K562 (cell line): ENCODE measurements around the gene TRAF3IP1. TPM values are rescaled to one million over a fixed set of nuclear protein-coding genes. Genes with fewer than 3 reads are reported as not detected.

Experiments
- ATAC-seq: fragments of 200-7000 bp; cut with Tn5 transposase; 3 replicates; pipeline ENCODE4 v1.9.1; 2020; ENCODE audit warnings: moderate library complexity
- BruUV-seq: library from RNA; stranded (reverse); fragments of 400-500 nt; replicated peaks from 2 replicates; lab custom pipeline; 2021; lab: Mats Ljungman, UMichigan
- CTCF ChIA-PET: fragments of 300-600 bp; formaldehyde crosslinking; extraction: SDS; loops from one replicate; lab custom pipeline; 2021; ENCODE audit warnings: low intra/inter-chr PET ratio; lab: Yijun Ruan, JAX
- POLR2A ChIA-PET: fragments of 300-600, 350-650 bp; sonication (Branson Sonifier 250); formaldehyde crosslinking; extraction: SDS; loops from one replicate; lab custom pipeline; 2021; ENCODE audit warnings: antibody characterized with exemption, inconsistent platforms; lab: Yijun Ruan, JAX
- DNase-seq, 4 experiments: peaks; one replicate each; pipeline versions ENCODE4 v3.0.0 to v3.0.0-alpha.2; 2011 to 2018; ENCODE audit warnings: low spot score in 3 of 4, mixed read lengths in 3 of 4; ENCODE audit errors: extremely low read depth in 1 of 4
- FAIRE-seq: peaks from 2 replicates; lab custom pipeline; 2011; peaks lifted over from hg19 to GRCh38; lab: Jason Lieb, UNC
- H2AFZ ChIP-seq: 2 replicates; pipeline ENCODE4 v1.6.0; 2011; ENCODE audit warnings: low read depth, low read length, control low read depth, inconsistent platforms
- H3K27ac ChIP-seq: fragments of 200-600 bp; 3 replicates; pipeline ENCODE4 v1.8.0; 2011; ENCODE audit warnings: low read depth, mild to moderate bottlenecking, control low read depth, inconsistent platforms, low read length, moderate library complexity, mixed read lengths; ENCODE audit errors: extremely low read depth
- H3K27me3 ChIP-seq, 2 experiments: fragments of 300-600 bp in 1 of 2; 2 replicates in 1 of 2; 3 replicates in 1 of 2; pipeline versions ENCODE4 v1.6.0 to v1.8.0; 2011; ENCODE audit warnings: inconsistent platforms in 2 of 2, low read length in 2 of 2, mild to moderate bottlenecking in 1 of 2, mixed read lengths in 1 of 2, moderate library complexity in 1 of 2; ENCODE audit not compliant: control insufficient read depth in 2 of 2, insufficient read depth in 2 of 2
- H3K36me3 ChIP-seq: fragments of 300-600 bp; 3 replicates; pipeline ENCODE4 v1.8.0; 2011; ENCODE audit warnings: mild to moderate bottlenecking, low read length, inconsistent platforms; ENCODE audit not compliant: control insufficient read depth, insufficient read depth
- H3K4me1 ChIP-seq, 2 experiments: fragments of 200-600 bp in 1 of 2; replicated peaks in 1 of 2; 2 replicates in 1 of 2; 3 replicates in 1 of 2; pipeline versions ENCODE4 v1.5.1 to v1.8.0; 2011; ENCODE audit warnings: inconsistent platforms in 2 of 2, low read length in 2 of 2, mild to moderate bottlenecking in 1 of 2, mixed read lengths in 1 of 2, moderate library complexity in 1 of 2; ENCODE audit not compliant: control insufficient read depth in 2 of 2, insufficient read depth in 2 of 2
- H3K4me2 ChIP-seq: 2 replicates; pipeline ENCODE4 v1.6.1; 2011; ENCODE audit warnings: low read length, control low read depth, inconsistent platforms, mixed read lengths; ENCODE audit not compliant: insufficient read depth
- H3K4me3 ChIP-seq: fragments of 200-600 bp; sonication (generic), shearing (Covaris generic); 2 replicates; pipeline ENCODE4 v1.5.1; 2016; ENCODE audit warnings: control low read depth, inconsistent platforms
- H3K79me2 ChIP-seq: fragments of 200-600 bp; 3 replicates; pipeline ENCODE4 v1.8.0; 2011; ENCODE audit warnings: low read length, inconsistent platforms; ENCODE audit not compliant: control insufficient read depth, insufficient read depth
- H3K9ac ChIP-seq, 2 experiments: 2 replicates each; pipeline versions ENCODE4 v1.6.0 to v1.6.1; 2011; ENCODE audit warnings: low read depth in 2 of 2, low read length in 2 of 2, control low read depth in 1 of 2, inconsistent platforms in 1 of 2, mild to moderate bottlenecking in 1 of 2, mixed read lengths in 1 of 2; ENCODE audit not compliant: insufficient read depth in 1 of 2
- H3K9me1 ChIP-seq: one replicate; pipeline ENCODE4 v1.6.0; 2011; ENCODE audit warnings: inconsistent platforms, mild to moderate bottlenecking, low read length, moderate library complexity; ENCODE audit not compliant: control insufficient read depth, insufficient read depth
- H3K9me3 ChIP-seq: replicated peaks from 2 replicates; pipeline ENCODE4 v1.5.1; 2011; ENCODE audit warnings: low read depth, low read length, inconsistent platforms; ENCODE audit not compliant: control insufficient read depth, insufficient read depth
- H4K20me1 ChIP-seq: replicated peaks from 2 replicates; pipeline ENCODE4 v1.6.1; 2011; ENCODE audit warnings: low read length, inconsistent platforms, mixed read lengths; ENCODE audit not compliant: control insufficient read depth, insufficient read depth
- BRD4 ChIP-seq: fragments of 200-600 bp; sonication (generic); IDR thresholded peaks from 2 replicates; pipeline ENCODE4 v1.6.1; 2017; ENCODE audit warnings: inconsistent platforms
- CREBBP ChIP-seq: IDR thresholded peaks from one replicate; pipeline ENCODE4 v1.6.1; 2012; ENCODE audit warnings: low read depth, mild to moderate bottlenecking, control low read depth, inconsistent platforms, low read length
- E2F3 ChIP-seq: fragments of 250-450 bp; sonication (Bioruptor Pico); IDR thresholded peaks from 2 replicates; pipeline ENCODE4 v1.4.0; 2020; ENCODE audit warnings: mild to moderate bottlenecking
- KDM5B ChIP-seq: fragments of 200-600 bp; sonication (generic); IDR thresholded peaks from 2 replicates; pipeline ENCODE4 v1.6.1; 2012; ENCODE audit warnings: low read depth, mild to moderate bottlenecking, moderate library complexity, low read length, control low read depth, inconsistent platforms; ENCODE audit not compliant: insufficient replicate concordance
- LARP7 ChIP-seq: fragments of 450-650 bp; IDR thresholded peaks from 2 replicates; pipeline ENCODE4 v1.6.1; 2016
- MCM2 ChIP-seq: fragments of 450-650 bp; IDR thresholded peaks from 2 replicates; pipeline ENCODE4 v1.6.1; 2017; ENCODE audit warnings: low read depth, mild to moderate bottlenecking
- NR1H2 ChIP-seq: sonication (generic); formaldehyde crosslinking; IDR thresholded peaks from 2 replicates; pipeline ENCODE4 v1.4.0; 2020; ENCODE audit warnings: mild to moderate bottlenecking, missing genetic modification reagents
- PCBP1 ChIP-seq: fragments of 200-400 bp; formaldehyde crosslinking; IDR thresholded peaks from 2 replicates; pipeline ENCODE4 v1.6.1; 2018; ENCODE audit warnings: mild to moderate bottlenecking, low read depth, low read length; ENCODE audit not compliant: poor library complexity, severe bottlenecking
- RAD51 ChIP-seq: fragments of 450-650 bp; IDR thresholded peaks from 2 replicates; pipeline ENCODE4 v1.7.1; 2016; ENCODE audit warnings: low read depth, mild to moderate bottlenecking, borderline replicate concordance
- SIRT6 ChIP-seq: IDR thresholded peaks from one replicate; pipeline ENCODE4 v1.6.1; 2012; ENCODE audit warnings: low read depth, mild to moderate bottlenecking, control low read depth, inconsistent platforms, low read length, moderate library complexity
- SRSF1 ChIP-seq: fragments of 200-400 bp; formaldehyde crosslinking; IDR thresholded peaks from 2 replicates; pipeline ENCODE4 v1.6.1; 2017; ENCODE audit warnings: mild to moderate bottlenecking, low read depth, low read length, moderate library complexity
- TRIM28 ChIP-seq: fragments of 450-650 bp; IDR thresholded peaks from 2 replicates; pipeline ENCODE4 v1.6.1; 2017
- WGBS: fragments of 100-300 bp; shearing (Covaris generic); methylation state at CpG from one replicate; pipeline ENCODE4 v1.1.6; 2016; ENCODE audit warnings: low coverage, mixed read lengths; ENCODE audit not compliant: insufficient coverage; ENCODE audit errors: missing lambda C conversion rate; 5-methylcytosine and 5-hydroxymethylcytosine counted together
- in situ Hi-C: fragments of 300-500 bp; cut with MboI; formaldehyde crosslinking; loops from 4 replicates; pipeline ENCODE4 v1.15.0; 2018; ENCODE audit warnings: inconsistent platforms, mixed read lengths
- intact Hi-C: fragments of 100-400 bp; cut with micrococcal nuclease; formaldehyde crosslinking; loops from 2 replicates; pipeline ENCODE4 v1.14.2; 2022
- polyA plus RNA-seq, 8 experiments: library from polyadenylated mRNA; depleted of rRNA in 4 of 8; stranded (reverse) in 5 of 8; unstranded in 3 of 8; fragments of >200 nt; fragmentation: Nextera tagmentation in 2 of 8; fragmentation: Illumina TruSeq in 1 of 8; extraction: Ambion mirVana in 2 of 8; extraction: Trizol in 1 of 8; gene quantifications; 2 replicates each; pipeline versions ENCODE4 v1.2.1 to v1.2.3, GENCODE V29; 2011 to 2014; ENCODE audit warnings: inconsistent platforms in 1 of 8, missing spikeins in 1 of 8
- total RNA-seq, 7 experiments: library from RNA; depleted of rRNA in 6 of 7; stranded (reverse); fragments of >200 nt in 6 of 7; fragmentation: Illumina TruSeq in 2 of 7; extraction: Trizol in 2 of 7; gene quantifications; 2 replicates each; pipeline versions ENCODE4 v1.2.1 to v1.2.3, GENCODE V29; 2011 to 2021; ENCODE audit warnings: low replicate concordance in 1 of 7
- TF ChIP-seq, protein P1 (sequence below): fragments of 250-450 bp; sonication (Bioruptor Pico); IDR thresholded peaks from 2 replicates; pipeline ENCODE4 v1.5.0; 2021
- TF ChIP-seq, protein P2 (sequence below): fragments of 200-800 bp; sonication (Bioruptor generic); IDR thresholded peaks from 2 replicates; pipeline ENCODE4 v1.6.1; 2016; ENCODE audit warnings: missing genetic modification characterization, missing compliant biosample characterization
- TF ChIP-seq, protein P3 (sequence below): fragments of 250-450 bp; sonication (Bioruptor Pico); IDR thresholded peaks from 2 replicates; pipeline ENCODE4 v1.5.0; 2020; ENCODE audit warnings: mild to moderate bottlenecking
- TF ChIP-seq, protein P4 (sequence below): fragments of 450-650 bp; IDR thresholded peaks from 2 replicates; pipeline ENCODE4 v1.6.1; 2016; ENCODE audit warnings: antibody characterized with exemption

Gene TRAF3IP1
- total and polyA plus RNA-seq, 9 of the 15 experiments (the other 6 are each of a cell fraction or from before 2014, with no cell fraction given) = 1.3 to 7.4 (median 3.4) TPM

DNA sequence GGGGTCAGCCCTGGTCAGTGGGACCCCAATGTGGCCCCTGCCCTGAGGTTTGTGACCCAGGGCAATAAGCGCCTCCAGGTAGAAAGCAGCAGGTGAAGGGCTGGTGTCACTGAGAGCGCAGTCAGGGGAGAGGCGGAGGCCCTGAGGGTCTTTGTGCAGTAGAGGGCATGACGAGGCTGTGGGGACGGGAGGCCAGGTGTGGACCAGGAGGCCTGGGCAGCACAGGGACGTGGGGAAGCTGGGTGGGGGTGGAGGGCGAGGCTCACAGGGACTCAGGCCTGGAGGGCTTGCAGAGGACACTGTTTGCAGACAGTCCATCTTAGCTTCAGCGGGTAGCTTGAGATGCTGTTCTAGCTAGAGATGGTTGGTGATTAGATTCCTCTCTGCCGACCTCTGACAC, 32.0 kb downstream of the TRAF3IP1 start:
- in situ Hi-C loops = loop anchor here (25.0 kb wide), 1 partner anchor 435 kb away; no protein-coding TSS in a partner anchor
- intact Hi-C loops = loop anchor here (10.0 kb wide), 1 partner anchor 432 kb away; no protein-coding TSS in a partner anchor
- 76% methylated on average over 4 of the region's 9 CpGs for WGBS
- no peaks in the 10 kb centered on the region for H3K4me1 ChIP-seq
- H3K36me3 ChIP-seq = peaks cover 8% of the 10 kb centered on the region; the same call in 1 of the 3 replicates
- no peak for DNase-seq
- no peak overlapping the region for H3K4me3 ChIP-seq
- no peaks in the 10 kb centered on the region for H3K27me3 ChIP-seq
- H3K79me2 ChIP-seq = no peaks in the 10 kb centered on the region
- H4K20me1 ChIP-seq = no peaks in the 10 kb centered on the region
- no peak for FAIRE-seq
- POLR2A ChIA-PET = interaction anchor here (0.9 kb wide), 1 partner anchor 11 kb away, joined by 3 read pairs; no protein-coding TSS in a partner anchor
- no peaks in the 10 kb centered on the region for H3K9me3 ChIP-seq
- H3K4me2 ChIP-seq = no peak overlapping the region
- no peak for ATAC-seq
- no peak overlapping the region for H3K27ac ChIP-seq
- H2AFZ ChIP-seq = no peak overlapping the region
- H3K9ac ChIP-seq = no peak overlapping the region
- CTCF ChIA-PET = no interaction called here
- no peaks in the 10 kb centered on the region for H3K9me1 ChIP-seq
- no TSS peak for BruUV-seq
- TF ChIP-seq KDM5B = no peak
- TF ChIP-seq NR1H2 (CRISPR knock-in tag) = no peak
- TF ChIP-seq RAD51 = no peak
- TF ChIP-seq, protein P1, sequence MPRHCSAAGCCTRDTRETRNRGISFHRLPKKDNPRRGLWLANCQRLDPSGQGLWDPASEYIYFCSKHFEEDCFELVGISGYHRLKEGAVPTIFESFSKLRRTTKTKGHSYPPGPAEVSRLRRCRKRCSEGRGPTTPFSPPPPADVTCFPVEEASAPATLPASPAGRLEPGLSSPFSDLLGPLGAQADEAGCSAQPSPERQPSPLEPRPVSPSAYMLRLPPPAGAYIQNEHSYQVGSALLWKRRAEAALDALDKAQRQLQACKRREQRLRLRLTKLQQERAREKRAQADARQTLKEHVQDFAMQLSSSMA (CRISPR knock-in tag) = no peak
- TF ChIP-seq, protein P2, sequence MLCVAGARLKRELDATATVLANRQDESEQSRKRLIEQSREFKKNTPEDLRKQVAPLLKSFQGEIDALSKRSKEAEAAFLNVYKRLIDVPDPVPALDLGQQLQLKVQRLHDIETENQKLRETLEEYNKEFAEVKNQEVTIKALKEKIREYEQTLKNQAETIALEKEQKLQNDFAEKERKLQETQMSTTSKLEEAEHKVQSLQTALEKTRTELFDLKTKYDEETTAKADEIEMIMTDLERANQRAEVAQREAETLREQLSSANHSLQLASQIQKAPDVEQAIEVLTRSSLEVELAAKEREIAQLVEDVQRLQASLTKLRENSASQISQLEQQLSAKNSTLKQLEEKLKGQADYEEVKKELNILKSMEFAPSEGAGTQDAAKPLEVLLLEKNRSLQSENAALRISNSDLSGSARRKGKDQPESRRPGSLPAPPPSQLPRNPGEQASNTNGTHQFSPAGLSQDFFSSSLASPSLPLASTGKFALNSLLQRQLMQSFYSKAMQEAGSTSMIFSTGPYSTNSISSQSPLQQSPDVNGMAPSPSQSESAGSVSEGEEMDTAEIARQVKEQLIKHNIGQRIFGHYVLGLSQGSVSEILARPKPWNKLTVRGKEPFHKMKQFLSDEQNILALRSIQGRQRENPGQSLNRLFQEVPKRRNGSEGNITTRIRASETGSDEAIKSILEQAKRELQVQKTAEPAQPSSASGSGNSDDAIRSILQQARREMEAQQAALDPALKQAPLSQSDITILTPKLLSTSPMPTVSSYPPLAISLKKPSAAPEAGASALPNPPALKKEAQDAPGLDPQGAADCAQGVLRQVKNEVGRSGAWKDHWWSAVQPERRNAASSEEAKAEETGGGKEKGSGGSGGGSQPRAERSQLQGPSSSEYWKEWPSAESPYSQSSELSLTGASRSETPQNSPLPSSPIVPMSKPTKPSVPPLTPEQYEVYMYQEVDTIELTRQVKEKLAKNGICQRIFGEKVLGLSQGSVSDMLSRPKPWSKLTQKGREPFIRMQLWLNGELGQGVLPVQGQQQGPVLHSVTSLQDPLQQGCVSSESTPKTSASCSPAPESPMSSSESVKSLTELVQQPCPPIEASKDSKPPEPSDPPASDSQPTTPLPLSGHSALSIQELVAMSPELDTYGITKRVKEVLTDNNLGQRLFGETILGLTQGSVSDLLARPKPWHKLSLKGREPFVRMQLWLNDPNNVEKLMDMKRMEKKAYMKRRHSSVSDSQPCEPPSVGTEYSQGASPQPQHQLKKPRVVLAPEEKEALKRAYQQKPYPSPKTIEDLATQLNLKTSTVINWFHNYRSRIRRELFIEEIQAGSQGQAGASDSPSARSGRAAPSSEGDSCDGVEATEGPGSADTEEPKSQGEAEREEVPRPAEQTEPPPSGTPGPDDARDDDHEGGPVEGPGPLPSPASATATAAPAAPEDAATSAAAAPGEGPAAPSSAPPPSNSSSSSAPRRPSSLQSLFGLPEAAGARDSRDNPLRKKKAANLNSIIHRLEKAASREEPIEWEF (CRISPR knock-in tag) = no peak
- no peak for TF ChIP-seq BRD4
- TF ChIP-seq LARP7 = no peak
- no peak for TF ChIP-seq SRSF1
- TF ChIP-seq, protein P3, sequence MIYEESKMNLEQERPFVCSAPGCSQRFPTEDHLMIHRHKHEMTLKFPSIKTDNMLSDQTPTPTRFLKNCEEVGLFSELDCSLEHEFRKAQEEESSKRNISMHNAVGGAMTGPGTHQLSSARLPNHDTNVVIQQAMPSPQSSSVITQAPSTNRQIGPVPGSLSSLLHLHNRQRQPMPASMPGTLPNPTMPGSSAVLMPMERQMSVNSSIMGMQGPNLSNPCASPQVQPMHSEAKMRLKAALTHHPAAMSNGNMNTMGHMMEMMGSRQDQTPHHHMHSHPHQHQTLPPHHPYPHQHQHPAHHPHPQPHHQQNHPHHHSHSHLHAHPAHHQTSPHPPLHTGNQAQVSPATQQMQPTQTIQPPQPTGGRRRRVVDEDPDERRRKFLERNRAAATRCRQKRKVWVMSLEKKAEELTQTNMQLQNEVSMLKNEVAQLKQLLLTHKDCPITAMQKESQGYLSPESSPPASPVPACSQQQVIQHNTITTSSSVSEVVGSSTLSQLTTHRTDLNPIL (CRISPR knock-in tag) = no peak
- no peak for TF ChIP-seq E2F3 (CRISPR knock-in tag)
- no peak for TF ChIP-seq CREBBP
- no peak for TF ChIP-seq PCBP1
- TF ChIP-seq, protein P4, sequence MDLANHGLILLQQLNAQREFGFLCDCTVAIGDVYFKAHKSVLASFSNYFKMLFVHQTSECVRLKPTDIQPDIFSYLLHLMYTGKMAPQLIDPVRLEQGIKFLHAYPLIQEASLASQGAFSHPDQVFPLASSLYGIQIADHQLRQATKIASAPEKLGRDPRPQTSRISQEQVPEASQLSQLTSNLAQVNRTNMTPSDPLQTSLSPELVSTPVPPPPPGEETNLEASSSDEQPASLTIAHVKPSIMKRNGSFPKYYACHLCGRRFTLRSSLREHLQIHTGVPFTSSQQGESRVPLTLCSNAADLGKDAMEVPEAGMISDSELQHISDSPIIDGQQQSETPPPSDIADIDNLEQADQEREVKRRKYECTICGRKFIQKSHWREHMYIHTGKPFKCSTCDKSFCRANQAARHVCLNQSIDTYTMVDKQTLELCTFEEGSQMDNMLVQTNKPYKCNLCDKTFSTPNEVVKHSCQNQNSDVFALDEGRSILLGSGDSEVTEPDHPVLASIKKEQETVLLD = no peak
- no peak for TF ChIP-seq SIRT6
- TF ChIP-seq MCM2 = no peak
- no peak for TF ChIP-seq TRIM28
